ENCODE data around the gene ZBTB8OS.

- no peak for TF ChIP-seq YY1 (IDR thresholded peaks at IDR 0.05)
- no peak for TF ChIP-seq TAF1 (conservative IDR thresholded peaks at IDR 0.05)
- no peak for TF ChIP-seq GABPA (IDR thresholded peaks at IDR 0.05 in 1 of 2, conservative IDR thresholded peaks at IDR 0.05 in 1 of 2)
- no peak for TF ChIP-seq CTCF (IDR thresholded peaks at IDR 0.05; ENCODE audit: low read depth, low read length, missing input control)
- no peak for TF ChIP-seq HNF4G (IDR thresholded peaks at IDR 0.05)
- TF ChIP-seq JUND (IDR thresholded peaks at IDR 0.05): no peak
- TF ChIP-seq RXRA (IDR thresholded peaks at IDR 0.05): no peak
- TF ChIP-seq ZBTB33 (IDR thresholded peaks at IDR 0.05): no peak
- no peak for TF ChIP-seq REST (IDR thresholded peaks at IDR 0.05)
- TF ChIP-seq FOXA1 (IDR thresholded peaks at IDR 0.05): no peak
- no peak for TF ChIP-seq MAX (IDR thresholded peaks at IDR 0.05)
- TF ChIP-seq ATF3 (IDR thresholded peaks at IDR 0.05): no peak
Observed at GRCh38 chr1:32636914-32637645, 13.3 kb downstream of the ZBTB8OS start.
